Inferior parietal cortex (tissue), 1 donor: ENCODE data around the gene EPB41.
"Not testable (repeated sequence)": the region's sequence is repeated elsewhere in the genome, so short reads cannot be mapped to it uniquely, and the experiment has no call there.

ENCODE experiments used
- DNase-seq: peaks from one replicate; pipeline ENCODE4 v3.0.0-alpha.2; 2016; ENCODE audit errors: extremely low spot score

EPB41 gene

GRCh38 chr1:28914228-28915030, at the start of gene EPB41:
TSS of gene EPB41 (plus strand) at chr1:28914569. CDS start at chr1:28987438, 72,869 bp downstream.
- DNase-seq, result peak; percentile 81

GRCh38 chr1:28864695-28865094, 49.7 kb upstream of the EPB41 start:
- no peak for DNase-seq

GRCh38 chr1:28865997-28866650, 48.2 kb upstream of the EPB41 start:
- DNase-seq, result no peak

- DNase-seq, result no peak
Measured at GRCh38 chr1:28867850-28868249, 46.5 kb upstream of the EPB41 start.

GRCh38 chr1:28869952-28870351, 44.4 kb upstream of the EPB41 start:
- no peak for DNase-seq

- no peak for DNase-seq
Measured at GRCh38 chr1:28871631-28872401, 42.6 kb upstream of the EPB41 start.

GRCh38 chr1:28875134-28875533, 39.2 kb upstream of the EPB41 start:
- not testable (repeated sequence) for DNase-seq

GRCh38 chr1:28877132-28877781, 37.1 kb upstream of the EPB41 start:
- DNase-seq, result peak; percentile 92

- DNase-seq, result no peak
Measured at GRCh38 chr1:28878796-28879195, 35.6 kb upstream of the EPB41 start.

GRCh38 chr1:28882009-28882628, 32.2 kb upstream of the EPB41 start:
- DNase-seq, result peak; percentile 90

- DNase-seq, result no peak
Measured at GRCh38 chr1:28883242-28883616, 31.1 kb upstream of the EPB41 start.

GRCh38 chr1:28885472-28885877, 28.9 kb upstream of the EPB41 start:
- DNase-seq, result no peak

GRCh38 chr1:28885977-28886730, 28.2 kb upstream of the EPB41 start:
- DNase-seq, result no peak

GRCh38 chr1:28886731-28887418, 27.5 kb upstream of the EPB41 start:
- DNase-seq, result peak; percentile 62

GRCh38 chr1:28887419-28887834, 26.9 kb upstream of the EPB41 start:
- DNase-seq, result no peak

- DNase-seq, result no peak
Measured at GRCh38 chr1:28887835-28888682, 26.3 kb upstream of the EPB41 start.

GRCh38 chr1:28888915-28889314, 25.5 kb upstream of the EPB41 start:
- DNase-seq, result no peak

- DNase-seq, result no peak
Measured at GRCh38 chr1:28889357-28889756, 25.0 kb upstream of the EPB41 start.

GRCh38 chr1:28890435-28890834, 23.9 kb upstream of the EPB41 start:
- DNase-seq, result no peak
